Measurements from ENCODE around the gene CDH23. TPM values are rescaled to one million over a fixed set of nuclear protein-coding genes. Genes with fewer than 3 reads are reported as not detected.

Gene CDH23
- total RNA-seq, 1 experiment from 2014 or later, result 0.34 TPM

DNA sequence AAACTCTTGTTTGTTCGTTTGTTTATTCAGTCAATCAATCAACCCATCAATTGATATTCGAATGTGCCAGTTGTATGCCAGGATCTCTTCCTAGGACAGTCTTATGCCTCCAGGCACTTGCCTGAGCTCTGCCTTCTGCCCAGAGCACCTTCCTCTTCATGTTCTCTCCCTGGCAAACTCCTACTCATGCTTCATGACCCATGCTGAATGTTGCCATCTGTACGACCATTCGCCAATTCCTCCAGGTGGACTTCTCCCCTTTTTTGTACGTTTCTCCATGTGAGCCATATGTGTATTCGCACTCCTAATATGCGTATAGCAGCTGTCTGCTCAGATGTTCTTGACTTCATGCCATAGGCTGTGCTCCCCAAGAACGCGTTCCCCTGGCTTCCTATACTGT, 180.1 kb downstream of the CDH23 start:
- intact Hi-C loops (cut with micrococcal nuclease; ENCODE audit: unreplicated experiment), result no loop called here
- Histone ChIP-seq H3K36me3 (ENCODE audit: control insufficient read depth, insufficient read depth, low read length) (no peaks in the 10 kb centered on the region), H3K27me3 (replicated peaks; ENCODE audit: control insufficient read depth, insufficient read depth, low read length) (no peaks in the 10 kb centered on the region), H3K9me3 (no peaks in the 10 kb centered on the region), H3K4me1 (no peaks in the 10 kb centered on the region), H3K4me3 (ENCODE audit: low read depth, low read length) (no peak overlapping the region)
- Mint-ChIP-seq H3K27me3 (ENCODE audit: insufficient read depth, unreplicated experiment) (peaks cover 9% of the 10 kb centered on the region), H3K9me3 (ENCODE audit: unreplicated experiment) (no peaks in the 10 kb centered on the region), H3K27ac (ENCODE audit: unreplicated experiment) (no peak overlapping the region), H3K36me3 (ENCODE audit: insufficient read depth, unreplicated experiment) (no peaks in the 10 kb centered on the region), H3K4me3 (ENCODE audit: unreplicated experiment) (no peak overlapping the region), H3K4me1 (ENCODE audit: low read depth, unreplicated experiment) (no peaks in the 10 kb centered on the region)
- no peak for TF ChIP-seq CTCF (IDR thresholded peaks at IDR 0.05; ENCODE audit: insufficient read depth in 1 of 2, low read depth in 1 of 2, low read length in 1 of 2, severe bottlenecking in 1 of 2, unreplicated experiment in 1 of 2)
- CTCF ChIA-PET, result no interaction called here
- DNase-seq, result no peak
- no TSS peak for BruUV-seq (replicated peaks)
- POLR2A ChIA-PET, result no interaction called here

GRCh38 chr10:71577345-71577744, 180.6 kb downstream of the CDH23 start:
- intact Hi-C loops (cut with micrococcal nuclease; ENCODE audit: unreplicated experiment), result no loop called here
- BruUV-seq (replicated peaks), result no TSS peak
- no peaks in the 10 kb centered on the region for H3K4me1 ChIP-seq

GRCh38 chr10:71578069-71578468, 181.3 kb downstream of the CDH23 start:
- H3K36me3 ChIP-seq (ENCODE audit: control insufficient read depth, insufficient read depth, low read length), result no peaks in the 10 kb centered on the region
- Mint-ChIP-seq H3K4me3 (ENCODE audit: unreplicated experiment) (no peak overlapping the region), H3K9me3 (ENCODE audit: unreplicated experiment) (no peaks in the 10 kb centered on the region), H3K4me1 (ENCODE audit: low read depth, unreplicated experiment) (no peaks in the 10 kb centered on the region), H3K27ac (ENCODE audit: unreplicated experiment) (no peak overlapping the region), H3K27me3 (ENCODE audit: insufficient read depth, unreplicated experiment) (peaks cover 9% of the 10 kb centered on the region), H3K36me3 (ENCODE audit: insufficient read depth, unreplicated experiment) (peaks cover 5% of the 10 kb centered on the region)
- no peaks in the 10 kb centered on the region for H3K4me1 ChIP-seq
- no peaks in the 10 kb centered on the region for H3K9me3 ChIP-seq
- DNase-seq, result no peak
- intact Hi-C loops (cut with micrococcal nuclease; ENCODE audit: unreplicated experiment), result no loop called here
- no peak overlapping the region for H3K4me3 ChIP-seq (ENCODE audit: low read depth, low read length)
- no peak for TF ChIP-seq CTCF (IDR thresholded peaks at IDR 0.05; ENCODE audit: insufficient read depth in 1 of 2, low read depth in 1 of 2, low read length in 1 of 2, severe bottlenecking in 1 of 2, unreplicated experiment in 1 of 2)
- CTCF ChIA-PET, result interaction anchor here (1.6 kb wide), 1 partner anchor 9 kb away, joined by 11 read pairs; no protein-coding TSS in a partner anchor
- no peaks in the 10 kb centered on the region for H3K27me3 ChIP-seq (replicated peaks; ENCODE audit: control insufficient read depth, insufficient read depth, low read length)
- POLR2A ChIA-PET, result interaction anchor here (0.6 kb wide), 1 partner anchor 518 kb away, joined by 3 read pairs; no protein-coding TSS in a partner anchor
- no TSS peak for BruUV-seq (replicated peaks)

More at GRCh38 chr10:71577345-71577744, 180.6 kb downstream of the CDH23 start:
- no peak overlapping the region for H3K4me3 ChIP-seq (ENCODE audit: low read depth, low read length)
- no peaks in the 10 kb centered on the region for H3K4me1 Mint-ChIP-seq (ENCODE audit: low read depth, unreplicated experiment)
- ChIA-PET POLR2A (no interaction called here), CTCF (no interaction called here)
- H3K27me3 ChIP-seq (replicated peaks; ENCODE audit: control insufficient read depth, insufficient read depth, low read length), result no peaks in the 10 kb centered on the region
- H3K36me3 Mint-ChIP-seq (ENCODE audit: insufficient read depth, unreplicated experiment), result no peaks in the 10 kb centered on the region
- no peak for TF ChIP-seq CTCF (IDR thresholded peaks at IDR 0.05; ENCODE audit: insufficient read depth in 1 of 2, low read depth in 1 of 2, low read length in 1 of 2, severe bottlenecking in 1 of 2, unreplicated experiment in 1 of 2)
- H3K9me3 Mint-ChIP-seq (ENCODE audit: unreplicated experiment), result no peaks in the 10 kb centered on the region
- no peaks in the 10 kb centered on the region for H3K36me3 ChIP-seq (ENCODE audit: control insufficient read depth, insufficient read depth, low read length)
- H3K4me3 Mint-ChIP-seq (ENCODE audit: unreplicated experiment), result no peak overlapping the region
- DNase-seq, result no peak
- H3K27me3 Mint-ChIP-seq (ENCODE audit: insufficient read depth, unreplicated experiment), result peaks cover 9% of the 10 kb centered on the region
- H3K27ac Mint-ChIP-seq (ENCODE audit: unreplicated experiment), result no peak overlapping the region
- no peaks in the 10 kb centered on the region for H3K9me3 ChIP-seq

All from Caco-2 (cell line).